HG03159 (cell line): Measurements from ENCODE around the gene PPP1R13B.
A peak's percentile ranks its signal among the peaks of the same experiment; 100 is the strongest.
"Not testable (repeated sequence)": the region's sequence is repeated elsewhere in the genome, so short reads cannot be mapped to it uniquely, and the experiment has no call there.

Experiments used
- ATAC-seq: cut with Tn5 transposase; IDR thresholded peaks from one replicate; pipeline ENCODE4 v1.9.1; 2021; ENCODE audit warnings: mild to moderate bottlenecking, moderate library complexity; ENCODE audit not compliant: unreplicated experiment

PPP1R13B gene

DNA sequence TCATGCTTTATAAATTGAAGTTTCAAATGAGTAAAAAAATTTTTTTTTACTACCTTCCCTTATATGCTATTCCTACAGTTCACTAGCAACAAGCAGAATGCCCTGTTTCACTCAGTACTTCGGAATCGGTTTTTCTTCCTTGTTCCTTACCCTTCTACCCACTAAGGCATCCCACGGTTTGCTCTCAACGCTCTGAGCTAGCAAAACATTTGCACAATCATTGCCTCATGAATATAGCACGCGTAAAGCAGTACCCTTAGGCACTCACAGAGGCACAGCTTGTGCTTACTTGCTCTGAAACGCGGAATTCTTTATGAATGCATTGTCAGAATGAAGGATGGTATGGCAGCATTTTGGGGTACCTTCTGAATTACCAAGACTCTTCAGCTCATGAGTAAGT lies 45.0 kb downstream of the PPP1R13B start:
- ATAC-seq: no peak

DNA sequence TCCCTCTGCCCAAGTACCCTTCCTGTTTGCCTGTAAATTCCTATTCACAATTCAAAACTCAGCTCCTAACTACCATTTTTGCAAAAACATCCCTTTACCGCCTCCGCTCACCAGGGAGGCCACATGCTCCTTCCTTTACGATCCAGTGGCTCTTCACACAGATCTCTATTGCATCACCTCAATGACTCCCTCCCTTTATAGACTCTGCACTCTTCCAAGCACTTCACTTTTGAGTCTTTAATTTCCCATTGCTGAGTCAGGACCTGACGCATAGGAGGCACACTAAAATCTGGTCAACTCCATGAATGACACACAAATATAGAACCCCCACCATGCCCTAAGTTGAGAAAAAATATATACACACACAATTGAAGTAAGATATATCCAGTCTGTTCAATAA lies 45.9 kb downstream of the PPP1R13B start:
- ATAC-seq: no peak

DNA sequence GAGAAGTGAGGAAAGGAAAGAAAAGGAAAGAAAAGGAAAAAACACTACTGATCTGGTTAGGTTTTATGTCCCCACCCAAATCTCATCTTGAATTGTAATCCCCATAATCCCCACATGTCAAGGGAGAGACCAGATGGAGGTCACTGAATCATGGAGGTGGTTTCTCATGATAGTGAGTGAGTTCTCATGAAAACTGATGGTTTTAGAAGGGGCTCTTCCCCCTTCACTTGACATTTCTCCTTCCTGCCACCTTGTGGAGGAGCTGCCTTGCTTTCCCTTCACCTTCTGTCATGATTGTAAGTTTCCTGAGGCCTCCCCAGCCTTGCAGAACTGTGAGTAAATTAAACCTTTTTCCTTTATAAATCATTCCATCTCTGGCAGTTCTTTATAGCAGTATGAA lies 54.2 kb downstream of the PPP1R13B start:
- ATAC-seq: not testable (repeated sequence)

DNA sequence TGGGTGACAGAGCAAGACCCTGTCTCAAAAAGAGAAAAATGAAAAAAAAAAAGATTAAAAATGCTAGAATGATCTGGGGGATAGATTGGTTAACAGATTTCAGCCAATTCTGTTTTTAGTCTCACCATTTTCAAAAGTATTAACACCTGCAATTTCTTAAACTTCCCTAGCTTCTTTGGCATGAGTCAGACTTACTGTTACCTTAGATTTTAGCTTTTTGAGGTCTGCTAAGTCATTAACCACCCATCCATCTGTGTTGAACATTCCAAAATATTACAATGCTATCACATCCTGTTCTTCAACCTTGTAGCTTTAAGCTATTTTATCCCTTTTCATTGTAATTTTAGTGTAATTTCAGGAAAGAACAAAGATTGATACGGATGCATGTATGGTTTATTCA lies 59.3 kb downstream of the PPP1R13B start:
- ATAC-seq: no peak

DNA sequence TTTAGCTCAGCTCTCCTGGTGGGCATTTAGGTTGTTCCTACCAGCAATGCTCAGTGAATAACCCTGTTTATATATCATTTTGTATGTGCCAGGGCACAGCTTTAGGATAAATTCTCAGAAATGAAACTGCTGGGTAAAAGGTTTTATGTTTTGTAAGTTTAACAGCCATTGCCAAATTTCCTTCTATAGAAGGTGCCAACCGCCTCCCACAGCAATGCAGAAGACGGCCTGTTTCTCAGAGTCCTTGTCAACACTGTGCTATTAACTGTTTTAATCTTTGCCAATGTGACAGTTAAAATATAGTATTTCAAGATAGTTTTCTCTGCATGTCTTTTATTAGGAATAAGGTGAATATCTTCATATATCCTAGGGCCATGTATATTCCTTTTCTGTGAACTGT lies 65.0 kb downstream of the PPP1R13B start:
- ATAC-seq: no peak

DNA sequence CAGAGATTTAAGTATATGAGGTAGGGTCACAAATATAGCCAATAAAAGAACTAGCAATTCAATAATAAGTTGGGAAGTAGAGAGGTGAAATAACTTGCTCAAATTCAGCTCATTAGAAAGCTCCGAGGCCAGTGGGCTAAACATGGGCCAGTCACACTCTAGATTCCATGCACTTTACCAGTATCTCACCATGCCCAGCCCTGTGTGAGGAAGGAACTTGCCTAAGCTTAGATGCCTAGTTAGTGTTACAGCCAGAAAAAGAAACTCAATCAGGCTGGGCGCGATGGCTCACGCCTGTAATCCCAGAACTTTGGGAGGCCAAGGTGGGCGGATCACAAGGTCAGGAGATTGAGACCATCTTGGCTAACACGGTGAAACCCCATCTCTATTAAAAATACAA lies 71.1 kb downstream of the PPP1R13B start:
- not testable (repeated sequence) for ATAC-seq

DNA sequence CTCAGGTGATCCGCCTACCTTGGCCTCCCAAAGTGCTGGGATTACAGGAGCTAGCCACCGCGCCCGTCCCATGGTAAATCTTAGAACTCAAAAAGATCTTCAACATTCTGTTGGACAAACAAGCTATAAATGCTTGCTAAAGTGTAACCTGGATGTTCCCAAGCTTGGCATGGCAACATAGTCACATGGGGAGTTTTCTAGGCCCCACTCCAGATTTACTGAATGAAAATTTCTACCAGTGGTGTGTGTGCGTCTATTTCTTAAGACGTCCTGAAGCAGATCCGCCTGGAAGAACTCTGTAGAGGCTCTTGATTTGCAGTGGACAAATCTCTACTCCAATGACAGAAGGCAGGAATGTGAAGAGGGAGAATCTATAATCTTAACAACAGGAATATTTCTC lies 71.9 kb downstream of the PPP1R13B start:
- ATAC-seq: no peak

DNA sequence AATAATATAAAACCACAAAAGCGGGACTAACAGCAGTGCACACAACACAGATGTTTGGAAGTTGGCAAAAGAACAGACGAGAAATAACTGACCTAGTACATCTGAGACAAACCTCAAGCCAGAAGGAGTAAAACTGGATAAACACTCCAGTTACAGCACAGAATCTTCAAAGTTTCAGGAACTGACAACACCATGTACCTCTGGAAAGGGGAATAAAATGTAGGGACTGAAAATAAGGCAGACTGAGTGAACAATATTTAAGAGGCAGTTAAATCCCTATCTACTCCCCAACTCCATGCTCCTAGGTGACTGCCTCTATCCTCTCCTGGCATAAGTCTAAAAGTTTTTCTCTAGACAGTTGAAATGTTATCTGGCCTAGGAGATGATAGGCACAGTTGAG lies 73.9 kb downstream of the PPP1R13B start:
- no peak for ATAC-seq

DNA sequence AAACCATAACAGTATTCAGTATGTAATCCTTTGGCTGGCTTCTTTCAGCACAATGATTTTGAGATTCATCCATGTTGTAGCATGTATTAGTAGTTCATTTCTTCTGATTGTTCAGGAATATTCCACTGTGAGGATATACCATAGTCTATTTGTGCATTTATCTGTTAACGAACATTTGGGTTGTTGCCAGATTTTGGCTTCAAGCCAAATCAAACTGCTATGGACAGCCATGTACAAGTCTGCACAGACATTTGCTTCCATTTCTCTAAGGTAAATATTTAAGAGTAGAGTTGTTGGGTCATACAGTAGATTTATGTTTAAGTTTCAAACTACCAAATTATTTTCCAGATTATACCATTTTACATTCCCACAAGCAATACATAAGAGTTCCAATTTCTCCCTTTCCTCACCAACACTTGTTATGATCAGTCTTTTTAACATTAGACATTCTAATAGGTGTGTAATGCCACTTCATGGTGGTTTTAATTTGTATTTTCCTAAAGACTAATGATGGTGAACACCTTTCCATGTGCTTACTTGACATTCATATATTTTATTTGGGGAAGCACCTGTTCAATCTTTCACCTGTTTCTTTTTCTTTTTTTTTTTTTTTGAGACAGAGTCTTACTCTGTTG lies 75.2 kb downstream of the PPP1R13B start:
- no peak for ATAC-seq

DNA sequence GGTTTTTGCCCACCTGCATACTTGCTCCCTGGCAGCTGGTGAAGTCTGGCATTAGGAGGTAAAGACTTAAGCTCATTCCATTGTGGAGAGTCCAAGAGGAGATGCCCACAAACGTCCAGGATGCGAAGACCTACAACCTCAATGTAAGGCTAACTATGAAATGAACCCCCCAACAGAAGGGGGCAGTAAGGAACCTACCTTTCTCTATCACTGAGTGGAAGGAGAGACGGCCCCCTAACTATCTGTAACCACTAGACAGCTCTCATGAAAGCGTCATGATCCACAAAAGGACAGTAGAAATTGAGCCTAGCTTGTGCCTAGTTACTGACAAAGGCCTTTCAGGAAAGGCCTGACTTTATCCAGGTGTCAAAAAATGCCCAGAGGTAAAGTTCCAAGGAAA lies 76.5 kb downstream of the PPP1R13B start:
- no peak for ATAC-seq

DNA sequence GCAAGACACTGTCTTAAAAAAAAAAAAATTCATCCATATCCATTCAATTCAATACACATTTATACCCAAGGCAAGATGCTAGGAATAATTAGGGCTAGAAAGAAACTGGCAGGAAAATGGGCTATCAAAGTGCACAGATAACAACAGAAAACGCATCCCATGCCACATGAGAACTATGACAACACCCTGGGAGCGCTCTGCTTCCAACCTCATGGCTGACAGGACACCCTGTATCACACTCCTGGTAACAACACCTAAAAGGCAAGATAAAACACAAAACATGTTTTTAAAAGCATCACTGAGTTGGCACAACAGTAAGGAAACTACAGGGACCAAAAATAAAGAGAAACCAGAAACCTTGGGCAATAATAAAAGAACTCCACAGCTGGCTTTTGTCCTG lies 76.9 kb downstream of the PPP1R13B start:
- no peak for ATAC-seq

DNA sequence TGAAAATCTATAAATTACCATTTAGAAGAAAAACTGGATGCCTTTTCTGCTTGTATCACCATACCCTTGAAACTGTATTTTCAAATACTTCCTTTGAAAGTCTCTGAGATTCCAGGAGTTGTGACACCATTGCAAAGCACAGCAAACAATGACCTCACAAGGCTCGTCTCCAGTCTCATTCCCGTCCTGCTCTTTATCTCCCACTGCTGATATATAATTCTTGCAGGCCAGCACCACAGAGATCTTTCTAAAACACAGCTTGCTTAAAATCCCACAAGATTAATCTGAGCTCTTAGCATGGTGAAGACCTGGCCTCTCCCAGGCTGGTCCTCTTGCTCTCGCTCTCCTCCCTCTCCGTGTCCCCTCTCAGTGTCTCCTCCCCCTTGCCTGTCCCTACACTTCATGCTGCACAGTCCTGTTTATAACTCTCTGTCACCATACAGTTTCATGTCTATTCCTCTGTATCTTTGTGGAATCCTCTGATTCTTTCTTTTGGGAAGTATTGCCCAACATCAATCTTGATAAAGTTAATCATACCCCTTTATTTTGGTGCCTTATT lies 80.0 kb downstream of the PPP1R13B start:
- no peak for ATAC-seq

DNA sequence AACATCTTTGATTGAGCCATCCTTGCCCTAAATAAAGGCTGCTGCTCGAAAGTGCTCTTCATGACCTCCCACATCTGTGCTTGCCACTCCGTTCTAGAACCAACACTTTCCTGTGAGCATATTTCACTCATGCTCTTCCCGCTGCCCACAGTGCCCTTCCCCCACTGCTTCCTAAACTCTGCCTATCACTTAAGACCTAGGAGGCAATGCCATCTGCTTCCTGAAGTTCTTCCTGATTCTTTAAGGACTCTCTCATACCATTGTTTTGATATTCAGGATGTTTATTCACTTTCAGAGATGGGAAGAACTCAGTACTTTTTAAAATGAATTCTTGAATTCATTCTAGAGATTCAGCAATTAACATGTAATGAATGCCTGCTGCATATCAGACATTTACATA lies 81.8 kb downstream of the PPP1R13B start:
- ATAC-seq: no peak

DNA sequence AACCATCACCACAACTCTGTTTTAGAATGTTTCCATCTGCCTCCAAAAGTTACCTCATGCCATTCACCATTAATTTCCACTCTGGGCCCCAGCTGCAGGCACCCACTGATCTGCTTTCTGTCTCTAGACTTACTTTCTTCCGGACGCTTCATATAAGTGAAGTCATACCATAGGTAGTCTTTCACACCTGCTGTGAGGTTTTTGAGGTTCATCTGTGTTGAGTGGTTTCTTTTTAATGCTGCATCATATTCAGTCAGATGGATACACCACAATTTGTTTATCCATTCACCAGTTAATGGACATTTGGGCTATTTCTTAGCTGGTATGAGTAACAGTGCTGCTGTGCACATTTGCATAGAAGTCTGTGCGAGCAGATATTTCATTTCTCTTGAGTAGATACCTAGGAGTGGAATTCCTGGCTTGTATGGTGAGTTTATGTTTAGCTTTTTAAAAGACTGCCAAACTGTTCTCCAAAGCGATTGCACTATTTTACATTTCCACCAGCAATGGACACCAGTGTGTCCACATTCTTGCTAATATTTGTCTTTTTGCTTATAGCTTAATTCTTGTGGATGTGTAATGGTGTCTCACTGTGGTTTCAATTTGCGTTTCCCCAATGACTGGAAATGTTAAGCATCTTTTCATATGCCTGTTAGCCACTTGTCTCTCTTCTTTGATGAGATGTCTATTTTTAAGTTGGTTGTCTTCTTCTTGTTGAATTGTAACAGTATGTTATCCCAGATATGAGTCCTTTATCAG lies 83.5 kb downstream of the PPP1R13B start:
- ATAC-seq: peak; percentile 85

DNA sequence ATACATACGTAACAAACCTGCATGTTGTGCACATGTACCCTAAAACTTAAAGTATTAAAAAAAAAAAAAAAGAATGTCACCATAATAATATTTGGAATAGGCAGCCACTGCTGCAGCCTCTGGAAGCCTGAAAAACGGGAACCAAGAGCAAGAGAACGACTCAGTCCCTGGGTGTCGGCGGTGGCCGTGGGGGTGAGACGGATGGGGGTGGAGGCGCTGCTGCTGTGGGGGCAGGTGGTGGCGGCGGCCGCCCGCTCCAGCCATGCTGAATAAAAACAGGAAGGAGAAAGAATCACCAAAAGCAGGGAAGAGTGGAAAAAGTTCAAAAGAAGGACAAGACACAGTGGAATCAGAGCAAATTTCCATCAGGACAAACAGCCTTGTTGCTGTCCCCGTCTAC lies 84.8 kb downstream of the PPP1R13B start:
- ATAC-seq: no peak

DNA sequence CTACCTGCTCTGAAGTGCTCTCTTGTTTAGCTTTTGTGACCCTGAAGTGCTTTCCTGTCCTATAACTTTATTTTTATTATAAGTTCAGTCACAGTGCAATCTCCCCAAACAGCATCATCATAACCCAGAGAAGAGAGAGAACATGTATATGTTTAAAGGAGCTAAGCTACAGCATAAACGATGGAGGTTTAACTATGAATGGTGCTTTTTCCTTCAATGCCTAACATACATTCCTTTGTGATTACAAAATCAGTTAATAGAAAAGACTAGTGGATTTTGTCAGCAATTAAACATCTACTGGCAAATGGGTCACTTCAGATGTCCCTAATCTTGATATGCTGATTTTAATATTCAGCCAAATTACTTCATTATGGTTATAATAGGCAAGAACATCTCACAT lies 85.3 kb downstream of the PPP1R13B start:
- no peak for ATAC-seq

DNA sequence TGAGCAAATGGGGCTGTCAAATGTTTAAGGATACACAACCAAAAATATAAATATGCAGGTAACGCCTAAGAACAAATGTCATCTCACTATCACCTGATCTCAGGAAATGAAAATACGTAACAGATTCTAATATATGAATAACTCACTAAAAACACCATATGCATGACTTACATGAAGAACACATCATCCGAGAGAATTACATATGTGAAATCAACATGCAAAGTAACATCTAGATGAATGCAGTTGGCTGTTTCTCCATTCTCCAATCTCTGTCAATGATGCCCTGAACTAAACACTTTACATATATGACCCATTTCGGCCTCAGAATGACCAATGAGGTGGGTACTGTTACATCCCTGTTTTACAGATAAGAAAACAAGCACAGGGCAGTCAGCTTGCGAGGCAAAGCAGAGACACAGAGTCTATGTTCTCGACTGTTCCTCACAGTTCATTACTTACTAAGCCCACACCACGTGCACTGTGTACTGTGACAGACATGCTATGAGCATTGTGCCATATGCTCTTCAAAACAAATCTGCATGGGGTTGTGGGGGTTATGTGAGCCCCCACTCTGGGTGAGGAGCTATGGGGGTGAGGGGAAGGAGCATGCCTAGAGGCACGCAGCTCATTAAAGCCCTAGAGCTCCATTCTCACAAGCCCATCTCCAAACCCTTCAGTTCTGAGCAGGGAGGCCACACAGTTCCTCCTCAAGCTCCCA lies 89.2 kb downstream of the PPP1R13B start:
- no peak for ATAC-seq

DNA sequence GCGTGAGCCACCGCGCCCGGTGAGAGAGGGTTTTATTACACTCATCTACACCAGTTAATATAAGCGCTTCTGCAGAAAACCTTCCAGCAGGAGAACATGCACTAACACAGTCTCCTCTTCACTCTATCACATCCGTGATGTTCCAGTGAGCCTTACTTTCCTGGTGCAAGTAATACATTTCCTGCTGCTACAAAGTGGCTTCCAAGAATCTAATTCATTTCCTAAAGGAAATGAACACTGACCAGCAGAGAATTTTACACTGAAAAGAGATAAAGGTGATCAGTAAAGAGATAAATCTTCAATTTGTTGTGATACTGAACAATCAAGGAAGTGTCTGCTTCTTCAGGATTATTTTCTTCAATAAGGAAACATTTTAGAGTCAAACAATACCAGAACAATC lies 92.3 kb downstream of the PPP1R13B start:
- ATAC-seq: no peak

DNA sequence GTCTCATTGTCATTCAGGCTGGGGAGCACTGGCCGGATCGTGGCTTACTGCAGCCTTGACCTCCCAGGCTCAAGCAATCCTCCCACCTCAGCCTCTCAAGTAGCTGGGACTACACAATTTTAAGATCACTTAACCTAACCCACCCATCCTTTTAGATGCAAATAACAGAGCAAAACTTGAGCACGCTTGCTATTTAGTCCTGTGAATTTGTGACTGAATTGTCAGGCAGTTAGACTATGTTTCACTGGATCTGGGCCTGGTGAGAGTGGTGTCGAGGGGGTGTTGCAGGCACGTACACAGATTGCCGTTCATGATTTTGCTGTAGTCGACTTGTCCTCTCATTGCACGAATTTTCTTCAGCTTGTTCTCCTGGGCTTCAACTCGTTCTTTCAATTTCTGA lies 93.6 kb downstream of the PPP1R13B start:
- ATAC-seq: no peak

DNA sequence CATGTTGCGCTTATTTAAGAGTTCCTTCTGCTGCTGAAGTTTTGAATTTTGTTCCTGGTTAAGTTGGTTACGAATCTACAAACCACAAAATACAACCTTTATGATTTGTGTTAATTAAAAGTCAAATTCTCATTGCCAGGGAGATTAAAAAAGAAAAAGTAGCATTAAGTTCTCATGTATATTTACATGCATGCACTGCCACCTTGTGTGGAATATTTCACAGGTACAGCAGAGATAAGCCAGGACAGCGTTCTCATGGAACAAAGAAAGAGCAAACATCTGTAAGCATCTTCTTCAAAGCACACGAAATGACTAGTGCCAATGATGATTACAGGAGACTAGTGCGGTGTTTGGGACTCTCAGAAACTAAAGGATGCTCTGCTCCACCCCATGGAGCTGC lies 97.5 kb downstream of the PPP1R13B start:
- ATAC-seq: no peak

DNA sequence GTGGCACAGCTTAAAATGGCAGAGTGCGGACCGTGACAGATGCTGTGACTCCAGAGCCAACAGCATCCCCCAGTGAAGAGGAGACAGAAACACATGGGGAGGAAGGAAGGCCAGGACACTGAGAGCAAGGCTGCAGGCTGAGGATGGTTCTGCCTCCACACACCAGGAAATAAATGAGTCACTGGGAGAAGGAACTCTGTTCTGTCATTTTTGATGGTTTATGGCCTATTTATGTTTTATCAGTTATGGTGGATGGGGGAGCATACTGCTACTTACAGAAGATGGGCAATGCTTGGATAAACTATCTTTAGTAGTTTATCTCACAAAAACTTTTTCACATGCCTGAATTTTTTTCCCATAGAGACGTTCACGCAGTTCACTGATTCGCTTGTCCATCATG lies 97.9 kb downstream of the PPP1R13B start:
- no peak for ATAC-seq

DNA sequence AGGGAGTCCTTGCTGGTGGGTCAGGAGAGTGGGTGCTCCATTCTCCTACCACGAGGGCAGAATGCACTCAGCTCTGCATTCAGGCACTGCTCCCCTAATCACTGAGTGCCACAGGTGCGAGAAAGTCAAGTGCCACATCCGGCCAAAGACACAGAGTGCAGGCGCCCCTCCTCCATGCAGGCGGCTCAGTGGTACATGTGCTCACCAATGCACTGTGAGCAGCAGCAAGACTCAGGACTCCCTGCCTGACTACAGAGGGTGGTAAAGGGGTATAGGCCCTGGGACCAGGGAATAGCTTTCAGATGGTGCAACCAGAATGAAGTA lies 98.9 kb downstream of the PPP1R13B start:
- ATAC-seq: no peak
